MM.1S (cell line): Measurements from ENCODE around the gene TNRC6C.

ENCODE experiments used
- CTCF ChIP-seq: fragments of 300-600 bp; sonication (generic); IDR thresholded peaks from 2 replicates; pipeline ENCODE4 v1.5.1; 2016; ENCODE audit warnings: antibody characterized with exemption, low read length, mixed read lengths
- EZH2 ChIP-seq: fragments of 300-600 bp; sonication (generic); optimal IDR thresholded peaks from 2 replicates; pipeline ENCODE3; 2017; ENCODE audit warnings: low read depth, mild to moderate bottlenecking, antibody characterized with exemption, low read length, mixed read lengths
- EZH2phosphoT487 ChIP-seq: fragments of 300-600 bp; sonication (generic); IDR thresholded peaks from 2 replicates; pipeline ENCODE4 v1.6.1; 2018; ENCODE audit warnings: antibody characterized with exemption, low read length

GRCh38 chr17:78020717-78021108 is 62.2 kb downstream of the TNRC6C start:
- TF ChIP-seq CTCF = no peak
- no peak for TF ChIP-seq EZH2
- no peak for TF ChIP-seq EZH2phosphoT487
